ENCODE results near the gene LDAF1.
"Not testable (repeated sequence)": the region's sequence is repeated elsewhere in the genome, so short reads cannot be mapped to it uniquely, and the experiment has no call there.

LDAF1 gene

DNA sequence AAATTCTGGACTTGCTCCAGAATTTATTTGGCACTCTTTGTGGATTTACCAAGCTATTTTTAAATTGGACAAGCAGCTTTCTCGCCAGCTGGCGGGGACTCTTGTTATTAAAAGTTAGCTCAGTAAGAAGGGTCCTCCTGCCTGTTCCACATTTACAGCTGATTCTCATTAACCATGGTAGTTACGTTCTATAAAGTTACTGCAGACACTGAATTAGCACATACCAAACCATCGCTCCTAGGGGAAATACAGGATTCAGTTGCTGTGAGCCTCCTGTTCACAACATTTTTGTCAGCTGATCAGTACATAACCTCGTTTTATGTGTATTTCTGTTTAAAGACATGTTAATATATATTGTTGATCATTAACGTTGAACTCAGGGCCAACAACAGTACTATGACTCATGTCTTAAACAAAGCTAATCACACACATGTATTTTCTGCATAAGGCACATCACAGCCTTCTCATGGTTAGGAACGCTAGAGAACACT is 4.2 kb downstream of the LDAF1 start:
- DNase-seq, result no peak

DNA sequence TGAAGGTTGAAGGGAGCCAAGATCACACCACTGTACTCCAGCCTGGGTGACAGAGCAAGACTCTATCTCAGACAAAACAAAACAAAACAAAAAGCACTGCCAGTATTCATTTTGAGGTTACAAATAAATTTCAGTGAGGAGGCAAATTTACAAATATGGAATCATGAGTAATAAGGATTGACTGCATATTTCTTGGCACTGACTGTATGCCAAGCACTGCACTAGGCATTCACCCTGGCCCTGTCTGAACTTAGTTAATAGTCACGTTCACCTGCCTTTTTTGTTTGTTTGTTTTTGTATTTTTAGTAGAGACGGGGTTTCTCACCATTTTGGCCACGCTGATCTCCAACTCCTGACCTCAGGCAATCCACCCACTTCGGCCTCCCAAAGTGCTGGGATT is 5.1 kb downstream of the LDAF1 start:
- no peak for DNase-seq

DNA sequence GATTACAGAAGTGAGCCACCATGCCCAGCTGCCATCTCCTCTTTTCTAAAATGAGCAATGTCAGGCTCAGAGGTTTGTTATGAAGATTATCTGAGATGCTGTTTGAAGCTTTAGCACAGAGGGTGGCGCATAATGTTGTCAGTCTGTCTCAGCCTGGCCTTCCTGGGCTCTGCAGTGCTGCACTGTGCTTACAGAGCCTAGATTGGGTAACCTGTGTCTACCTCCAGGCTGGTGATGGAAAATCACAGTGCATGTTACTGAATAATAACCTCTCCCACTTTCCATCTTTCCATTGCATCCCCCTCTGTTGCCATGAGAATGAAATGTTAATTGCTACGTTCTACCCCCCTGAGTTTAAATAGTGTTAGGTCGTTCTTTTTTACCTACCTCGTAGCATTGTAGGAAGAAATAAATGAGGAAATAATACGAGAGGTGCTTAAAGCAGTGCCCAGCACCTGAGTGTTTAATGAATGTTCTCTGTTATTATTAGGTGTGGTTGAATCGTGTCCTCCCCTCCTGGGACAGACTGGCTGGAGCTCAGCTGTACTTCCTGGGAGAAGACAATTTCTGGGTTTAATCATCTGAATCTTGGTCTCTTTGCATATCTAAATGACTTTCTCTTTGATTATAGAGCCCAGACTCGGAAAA is 6.2 kb downstream of the LDAF1 start:
- no peak for DNase-seq

DNA sequence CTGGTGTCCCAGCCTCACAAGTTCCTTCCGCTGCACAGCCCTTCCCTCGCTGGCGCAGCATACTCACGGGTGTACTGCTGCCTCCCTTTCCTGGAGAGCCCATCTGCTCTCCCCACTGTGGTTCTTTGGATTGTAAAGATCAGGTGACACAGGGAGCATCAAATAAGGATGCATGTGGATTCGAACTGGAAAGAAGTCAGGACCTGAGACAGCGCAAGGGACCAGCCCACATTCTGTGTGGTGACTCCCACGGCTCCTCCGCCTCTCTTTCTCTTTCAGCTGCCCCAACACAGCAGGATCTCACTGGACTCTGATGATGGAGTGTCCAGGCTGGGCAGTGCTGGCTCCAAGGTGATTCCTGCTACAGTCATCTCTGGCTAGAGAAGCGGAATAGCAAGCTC is 8.1 kb downstream of the LDAF1 start:
- DNase-seq, result no peak

DNA sequence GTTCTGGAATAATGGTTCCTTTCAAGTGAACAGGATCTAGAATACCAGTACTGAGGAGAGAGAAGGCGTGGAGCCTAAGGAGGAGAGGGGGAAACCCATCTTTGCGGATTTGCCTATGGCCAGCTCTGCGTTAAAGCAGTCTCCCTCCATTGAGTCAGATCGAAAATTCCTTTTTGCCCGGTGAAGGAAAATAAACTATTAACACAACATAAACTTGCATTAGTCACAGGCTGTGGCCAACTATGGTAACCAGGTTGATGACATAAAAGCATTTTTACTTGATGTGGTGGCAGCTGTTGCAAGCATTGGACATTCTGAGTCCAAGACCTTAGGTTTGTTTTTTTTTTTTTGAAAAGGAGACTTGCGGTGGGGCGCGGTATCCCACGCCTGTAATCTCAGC is 8.9 kb downstream of the LDAF1 start:
- no peak for DNase-seq

DNA sequence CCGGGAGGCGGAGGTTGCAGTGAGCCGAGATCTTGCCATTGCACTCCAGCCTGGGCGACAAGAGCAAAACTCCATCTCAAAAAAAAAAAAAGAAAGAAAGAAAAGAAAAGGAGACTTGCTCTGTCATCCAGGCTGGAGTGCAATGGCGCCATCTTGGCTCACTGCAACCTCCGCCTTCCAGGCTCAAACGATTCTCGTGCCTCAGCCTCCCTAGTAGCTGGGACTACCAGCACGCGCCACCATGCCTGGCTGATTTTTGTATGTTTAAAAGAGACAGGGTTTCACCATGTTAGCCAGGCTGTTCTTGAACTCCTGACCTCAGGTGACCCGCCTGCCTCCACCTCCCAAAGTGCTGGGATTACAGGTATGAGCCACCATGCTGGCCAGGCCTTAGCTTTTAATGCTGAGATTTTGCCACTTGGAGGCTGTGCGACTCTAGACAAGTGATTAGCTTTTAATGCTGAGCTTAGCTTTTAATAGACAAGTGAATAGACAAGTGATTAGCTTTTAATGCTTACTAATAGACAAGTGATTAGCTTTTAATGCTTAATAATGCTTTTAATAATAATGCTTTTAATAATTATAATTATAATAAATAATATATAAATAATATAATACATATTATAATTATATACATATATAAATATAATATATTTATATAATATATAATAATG is 9.6 kb downstream of the LDAF1 start:
- no peak for DNase-seq

DNA sequence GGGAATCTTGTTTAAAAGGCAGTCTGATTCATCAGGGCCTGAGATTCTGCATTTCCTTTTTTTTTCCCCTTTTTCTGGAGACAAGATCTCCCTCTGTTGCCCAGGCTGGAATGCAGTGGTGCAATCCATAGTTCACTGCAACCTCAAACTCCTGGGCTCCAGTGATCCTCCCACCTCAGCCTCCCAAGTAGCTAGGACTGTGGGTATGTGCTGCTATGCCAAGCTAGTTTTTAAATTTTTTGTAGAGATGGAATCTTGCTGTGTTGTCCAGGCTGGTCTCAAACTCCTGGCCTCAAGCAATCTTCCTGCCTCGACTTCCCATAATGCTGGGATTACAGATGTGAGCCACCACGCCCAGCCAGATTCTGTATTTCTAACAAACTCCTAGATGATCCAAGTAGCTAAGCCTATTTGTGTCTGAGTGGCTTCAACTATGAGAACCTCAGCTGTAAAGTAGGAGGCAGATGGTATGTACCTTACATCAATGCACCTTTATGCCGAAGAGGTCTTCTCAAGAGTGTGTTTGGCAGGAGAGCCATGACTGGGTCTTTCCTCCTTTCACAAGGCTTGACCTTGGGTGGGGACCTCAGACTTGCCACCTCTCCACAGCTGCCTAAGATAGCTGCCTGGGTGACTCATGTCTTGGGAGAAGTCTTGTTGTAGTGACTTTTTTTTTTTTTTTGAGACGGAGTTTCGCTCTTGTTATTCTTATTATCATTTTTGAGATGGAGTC is 10.9 kb downstream of the LDAF1 start:
- no peak for DNase-seq

DNA sequence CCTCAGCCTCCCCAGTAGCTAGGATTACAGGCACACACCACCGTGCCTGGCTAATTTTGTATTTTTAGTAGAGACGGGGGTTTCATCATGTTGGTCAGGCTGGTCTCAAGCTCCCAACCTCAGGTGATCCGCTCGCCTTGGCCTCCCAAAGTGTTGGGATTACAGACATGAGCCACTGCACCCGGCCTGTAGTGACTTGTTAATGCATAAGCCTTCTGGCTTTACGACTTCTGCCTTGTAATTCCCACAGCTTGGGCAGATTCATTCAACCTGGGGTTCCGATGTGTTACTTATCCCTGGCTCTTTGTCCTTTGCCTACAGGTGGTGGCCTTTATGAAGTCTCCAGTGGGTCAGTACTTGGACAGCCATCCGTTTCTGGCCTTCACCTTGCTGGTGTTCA is 11.6 kb downstream of the LDAF1 start:
- not testable (repeated sequence) for DNase-seq

DNA sequence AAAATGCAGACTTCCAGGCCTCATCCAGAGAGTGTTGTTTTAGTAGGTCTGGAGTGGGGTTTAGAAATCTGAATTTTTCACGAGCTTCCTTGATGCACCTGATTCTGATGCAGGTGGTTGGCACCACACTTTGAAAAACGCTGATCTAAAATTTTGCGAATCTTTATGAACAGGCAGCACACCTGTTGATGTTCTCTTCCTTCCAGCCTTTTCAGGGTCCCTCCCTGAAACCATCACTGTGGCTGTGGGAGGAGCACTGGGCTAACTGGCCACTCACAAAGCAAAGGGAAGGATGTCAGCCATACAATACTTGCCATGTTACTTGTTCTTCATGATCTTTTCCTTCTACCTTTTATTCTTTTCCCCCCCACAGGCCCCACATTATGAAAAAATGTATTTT is 14.2 kb downstream of the LDAF1 start:
- no peak for DNase-seq

DNA sequence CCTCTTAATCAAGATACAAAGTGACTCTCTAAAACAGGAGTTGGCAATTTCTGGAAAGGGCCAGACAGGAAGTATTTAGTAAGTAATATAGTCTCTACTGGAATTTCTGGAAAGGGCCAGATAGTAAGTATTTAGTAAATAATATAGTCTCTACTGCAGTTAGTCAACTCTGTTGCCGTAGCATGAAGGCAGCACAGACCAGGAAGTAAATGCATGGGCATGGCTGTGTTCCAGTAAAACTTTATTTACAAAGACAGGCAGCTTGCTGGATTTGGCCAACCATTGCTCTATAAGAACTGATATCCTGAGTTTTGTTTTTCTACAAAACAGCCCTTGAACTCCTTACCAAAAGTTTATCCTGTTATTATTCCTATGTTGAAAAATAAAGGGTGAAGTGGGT is 16.9 kb downstream of the LDAF1 start:
- DNase-seq, result no peak

DNA sequence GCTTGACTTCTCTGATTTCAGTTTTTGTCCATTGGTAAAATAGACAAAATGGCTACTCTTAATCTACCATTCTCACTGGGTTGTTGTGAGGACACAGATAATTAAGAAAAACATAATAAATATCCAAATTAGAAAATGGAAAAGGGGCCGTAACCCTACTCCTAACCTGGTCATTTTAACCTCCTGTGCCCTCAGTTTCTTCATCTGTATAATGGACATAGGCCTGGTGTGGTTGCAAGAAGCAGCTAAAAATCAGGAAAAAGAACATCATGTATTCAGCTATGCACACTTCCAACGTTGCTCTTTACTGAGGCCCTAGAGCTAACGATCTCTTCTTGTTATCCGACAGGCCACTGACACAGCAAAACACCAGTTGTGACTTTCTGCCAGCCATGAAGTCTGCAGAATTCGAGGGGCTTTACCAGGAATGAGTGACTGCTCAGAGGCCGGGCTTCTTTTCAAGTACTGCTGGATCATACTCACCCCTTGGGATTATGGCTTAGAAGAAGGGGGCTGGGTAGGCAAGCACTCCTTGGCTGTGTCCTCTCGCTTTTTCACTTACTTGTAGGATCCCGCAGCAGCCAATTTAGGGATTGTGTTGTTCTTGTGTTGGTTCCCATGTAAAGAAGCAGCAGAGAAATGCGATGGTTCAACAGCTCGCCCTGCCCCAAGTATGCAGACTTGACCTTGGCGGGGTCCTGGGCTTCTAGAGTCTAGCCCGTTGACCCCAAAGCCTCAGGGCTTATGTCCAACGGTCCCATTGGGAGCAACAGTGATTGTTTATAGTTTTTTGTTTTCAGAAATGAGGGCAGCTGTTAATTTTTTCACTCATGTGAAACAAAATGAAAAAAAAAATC is 20.9 kb downstream of the LDAF1 start:
- DNase-seq, result no peak

DNA sequence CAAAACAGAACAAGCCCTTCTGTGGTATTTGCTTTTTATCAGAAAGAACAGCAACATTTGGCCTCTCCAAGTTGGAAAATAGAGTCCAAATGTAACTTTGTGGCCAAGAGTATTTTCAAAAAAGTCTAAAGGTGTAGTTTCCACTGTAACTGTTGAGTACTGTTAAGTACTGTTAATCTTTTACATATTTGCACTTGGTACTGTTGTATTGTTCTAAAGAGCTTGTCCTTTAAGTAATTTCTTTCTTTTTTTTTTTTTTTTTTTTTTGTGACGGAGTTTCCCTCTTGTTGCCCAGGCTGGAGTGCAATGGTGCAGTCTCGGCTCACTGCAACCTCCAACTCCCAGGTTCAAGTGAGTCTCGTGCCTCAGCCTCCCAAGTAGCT is 21.5 kb downstream of the LDAF1 start:
- no peak for DNase-seq

DNA sequence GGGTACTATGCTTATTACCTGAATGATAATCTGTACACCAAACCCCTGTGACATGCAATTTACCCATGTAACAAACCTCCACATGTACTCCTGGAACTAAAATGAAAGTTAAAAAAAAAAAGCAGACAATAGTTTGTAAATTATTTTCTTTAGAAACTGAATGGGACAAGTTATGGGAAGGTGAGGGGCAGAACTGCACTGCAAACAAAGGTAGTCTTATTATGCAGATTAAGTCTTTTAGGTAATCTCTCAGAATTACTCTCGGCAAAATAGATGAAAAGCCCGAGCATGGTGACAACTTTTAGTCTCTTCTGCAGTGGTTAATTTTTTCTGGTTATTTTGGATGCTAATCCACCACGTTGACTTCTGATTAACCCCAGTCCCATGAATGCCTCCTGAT is 25.5 kb downstream of the LDAF1 start:
- DNase-seq, result no peak

DNA sequence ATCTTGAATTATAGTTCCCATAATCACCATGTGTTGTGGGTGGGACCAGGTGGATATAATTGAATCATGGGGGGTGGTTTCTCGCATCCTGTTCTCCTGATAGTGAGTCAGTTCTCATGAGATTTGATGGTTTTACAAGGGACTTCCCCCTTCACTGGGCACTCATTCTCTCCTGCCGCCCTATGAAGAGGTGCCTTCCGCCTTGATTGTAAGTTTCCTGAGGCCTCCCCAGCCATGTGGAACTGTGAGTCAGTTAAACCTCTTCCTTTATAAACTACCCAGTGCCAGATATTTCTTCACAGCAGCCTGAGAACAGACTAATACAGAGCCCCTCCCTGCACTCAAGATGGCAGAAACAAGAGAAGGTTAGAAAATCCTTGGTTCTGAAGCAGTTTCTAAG is 26.4 kb downstream of the LDAF1 start:
- no peak for DNase-seq

DNA sequence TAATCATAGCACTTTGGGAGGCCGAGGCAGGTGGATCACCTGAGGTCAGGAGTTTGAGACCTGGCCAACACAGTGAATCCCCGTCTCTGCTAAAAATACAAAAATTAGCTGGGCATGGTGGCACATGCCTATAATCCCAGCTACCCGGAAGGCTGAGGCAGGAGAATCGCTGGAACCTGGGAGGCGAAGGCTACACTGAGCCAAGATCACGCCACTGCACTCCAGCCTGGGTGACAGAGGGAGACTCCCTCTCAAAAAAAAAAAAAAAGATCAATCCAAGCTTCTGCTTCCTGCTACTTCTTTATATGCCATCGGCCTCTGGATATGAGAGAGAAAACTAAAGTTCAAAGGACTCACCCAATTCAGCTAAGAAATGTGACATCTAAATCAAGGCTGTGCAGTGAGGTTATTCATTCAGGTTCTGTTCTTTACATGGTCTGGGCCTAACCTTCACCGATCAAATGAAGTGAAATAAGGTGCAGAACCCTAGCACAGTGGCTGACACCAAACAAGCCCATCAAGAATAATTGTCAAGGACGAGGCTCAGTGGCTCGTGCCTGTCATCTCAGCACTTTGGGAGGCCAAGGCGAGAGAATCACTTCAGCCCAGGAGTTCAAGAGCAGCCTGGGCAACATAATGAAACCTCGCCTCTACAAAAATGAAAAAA is 27.3 kb downstream of the LDAF1 start:
- no peak for DNase-seq

DNA sequence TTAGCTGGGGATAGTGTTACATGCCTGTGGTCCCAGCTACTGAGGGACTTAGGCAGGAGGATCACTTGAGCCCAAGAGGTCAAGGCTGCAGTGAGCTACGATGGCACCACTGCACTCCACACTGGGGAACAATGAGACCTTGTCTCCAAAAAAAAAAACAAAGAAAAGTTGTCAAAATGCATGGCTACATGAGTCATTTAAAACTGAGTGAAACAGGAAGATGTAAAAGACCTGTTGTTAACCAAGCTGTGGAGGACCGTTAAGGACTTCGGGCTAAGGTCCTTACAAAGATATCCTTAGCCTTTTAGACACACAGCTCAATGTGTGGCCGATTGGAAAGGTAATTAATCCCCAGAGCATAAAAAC is 27.8 kb downstream of the LDAF1 start:
- DNase-seq, result no peak

DNA sequence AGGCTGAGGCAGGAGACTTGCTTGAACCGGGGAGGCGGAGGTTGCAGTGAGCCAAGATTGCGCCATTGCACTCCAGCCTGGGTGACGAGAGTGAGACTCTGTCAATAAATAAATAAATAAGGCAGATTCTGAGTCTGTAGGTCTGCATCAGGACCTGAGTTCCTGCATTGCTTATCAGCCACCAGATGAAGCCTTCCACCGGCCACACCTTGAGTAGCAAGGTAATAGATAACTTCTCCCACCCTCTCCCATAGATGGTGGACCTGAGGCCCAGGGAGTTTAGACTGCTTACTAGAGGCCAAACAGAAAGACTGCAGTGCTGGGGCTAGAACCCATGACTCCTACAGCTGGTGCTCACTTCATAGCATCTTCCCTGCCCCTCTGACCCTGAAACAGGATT is 30.8 kb downstream of the LDAF1 start:
- no peak for DNase-seq

DNA sequence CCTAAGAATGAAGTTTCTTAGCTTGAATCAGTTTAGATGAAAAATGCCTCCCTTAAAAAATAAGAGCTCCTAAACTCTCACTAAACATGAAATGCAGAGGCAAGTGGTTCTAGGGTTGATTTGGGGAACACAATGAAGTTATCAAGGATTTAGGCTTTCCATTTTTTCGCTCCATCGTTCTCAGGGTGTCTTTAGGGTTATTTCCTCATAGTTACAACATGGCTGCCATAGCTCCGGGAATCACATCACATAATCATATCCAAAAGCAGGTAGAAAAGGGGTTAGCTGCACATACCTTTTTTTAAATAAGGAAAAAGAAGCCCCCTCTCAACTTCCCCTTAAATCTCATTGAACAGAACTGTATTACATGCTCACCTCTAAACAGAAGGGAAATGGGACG is 31.5 kb downstream of the LDAF1 start:
- DNase-seq, result no peak

DNA sequence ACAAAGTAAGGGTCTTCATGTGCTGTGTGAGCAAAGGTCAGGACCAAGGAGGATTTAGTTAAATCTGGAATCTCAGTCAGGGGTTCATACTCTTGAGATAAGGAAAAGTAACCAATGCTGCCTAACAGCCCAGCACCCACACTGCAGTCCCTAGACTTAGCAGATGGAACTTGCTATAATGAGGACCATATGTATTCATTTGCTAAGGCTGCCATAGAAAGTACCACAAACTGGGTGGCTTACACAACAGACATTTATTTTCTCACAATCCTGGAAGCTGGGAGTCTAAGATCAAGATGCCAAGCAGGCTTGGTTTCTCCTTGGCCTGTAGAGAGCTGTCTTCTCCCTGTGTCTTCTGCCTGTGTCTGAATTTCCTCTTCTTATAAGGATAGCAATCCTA is 32.1 kb downstream of the LDAF1 start:
- no peak for DNase-seq

DNA sequence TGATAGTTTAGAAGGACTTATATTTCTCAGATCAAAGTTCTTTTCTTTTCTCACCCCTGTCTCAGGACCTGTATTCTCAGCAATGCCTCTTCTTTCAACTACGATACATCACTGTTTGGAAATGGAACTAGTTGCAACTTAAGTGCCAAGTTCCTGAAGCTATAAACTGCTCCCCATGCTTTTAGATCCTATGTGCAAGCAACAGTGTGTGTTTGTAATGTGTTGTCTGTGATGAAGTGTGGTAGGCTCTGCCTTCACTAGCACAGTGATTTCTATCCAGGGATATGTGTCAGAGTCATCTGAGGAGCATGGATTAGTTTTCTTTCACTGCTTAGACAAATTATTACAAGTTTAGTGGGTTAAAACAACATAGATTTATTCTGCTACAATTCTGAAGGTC is 34.5 kb downstream of the LDAF1 start:
- no peak for DNase-seq

DNA sequence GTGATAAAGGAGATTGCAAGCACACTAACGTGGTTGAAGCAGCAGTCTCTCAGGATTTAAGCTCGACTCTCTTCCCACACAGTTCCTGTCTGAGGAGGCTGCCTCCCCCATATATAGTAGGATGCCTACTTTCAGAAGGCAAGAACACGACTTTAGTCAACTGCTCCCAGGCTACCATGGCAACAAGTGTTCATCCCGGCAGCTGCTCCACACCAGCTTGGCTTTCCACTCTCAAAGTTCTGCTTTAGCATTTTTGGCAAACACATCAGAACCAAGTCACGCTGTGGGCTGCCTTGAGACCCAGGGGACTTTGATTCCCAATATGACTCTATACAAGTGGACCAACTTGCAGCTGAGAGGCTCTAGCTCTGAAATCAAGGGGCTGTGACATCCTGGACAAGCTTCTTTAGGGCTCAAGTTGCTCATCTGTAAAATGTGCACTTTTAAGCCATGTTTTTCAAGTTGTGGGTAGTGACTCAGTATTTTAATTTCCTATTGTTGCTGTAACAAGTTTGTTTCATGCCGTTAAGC is 36.4 kb downstream of the LDAF1 start:
- DNase-seq, result no peak

DNA sequence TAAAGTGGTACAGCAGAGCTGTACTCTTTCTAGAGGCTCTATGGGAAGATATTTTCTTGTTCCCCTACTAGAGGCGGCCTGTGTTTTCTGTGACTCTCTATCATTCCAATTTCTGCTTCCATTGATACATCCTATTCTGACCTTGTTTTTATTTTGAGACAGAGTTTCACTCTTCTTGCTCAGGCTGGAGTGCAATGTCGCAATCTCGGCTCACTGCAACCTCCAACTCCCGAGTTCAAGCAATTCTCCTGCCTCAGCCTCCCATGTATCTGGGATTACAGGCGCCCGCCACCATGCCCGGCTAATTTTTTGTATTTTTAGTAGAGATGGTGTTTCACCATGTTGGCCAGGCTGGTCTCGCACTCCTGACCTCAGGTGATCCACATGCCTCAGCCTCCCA is 36.9 kb downstream of the LDAF1 start:
- DNase-seq, result not testable (repeated sequence)

DNA sequence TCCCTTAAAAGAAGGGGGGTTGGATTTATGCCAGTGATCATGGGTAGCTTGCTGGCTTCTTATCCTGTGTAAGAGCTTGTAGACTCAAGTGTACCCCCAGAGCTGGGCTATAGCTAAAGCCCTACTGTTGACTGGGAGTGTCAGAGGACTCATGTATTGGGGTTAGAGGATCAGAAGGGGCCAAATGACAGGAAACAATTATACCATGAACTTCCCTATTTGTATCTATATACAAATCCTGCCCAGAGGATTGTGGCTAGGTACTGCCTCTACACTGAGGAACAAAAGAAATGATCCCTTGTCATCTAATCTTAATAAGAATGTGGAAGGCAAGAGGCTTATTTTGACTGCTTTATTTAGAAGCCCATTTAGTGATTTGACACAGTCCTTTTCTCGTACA is 38.6 kb downstream of the LDAF1 start:
- no peak for DNase-seq
